Mesenteric fat pad (tissue), 1 donor: ENCODE results near the gene C6orf15. TPM values are rescaled to one million over a fixed set of nuclear protein-coding genes. Genes with fewer than 3 reads are reported as not detected.
A peak's percentile ranks its signal among the peaks of the same experiment; 100 is the strongest.

Source experiments
- DNase-seq: peaks from one replicate; pipeline ENCODE4 v3.0.0-alpha.2; 2020; ENCODE audit warnings: low spot score
- long read RNA-seq: library from polyadenylated mRNA; unstranded; transcript quantifications from one replicate; pipeline ENCODE4 v2.0.0, GENCODE V29; 2020
- total RNA-seq: library from RNA; stranded (reverse); fragmentation: NEBNext Ultra II Directional; extraction: Animal tissue kit (Norgen Biotek cat#: 25700); gene quantifications from one replicate; pipeline ENCODE4 v1.2.1, GENCODE V29; 2021
- donor health status: DM: yes; HTN: yes; CAD: no.

Gene C6orf15
- total RNA-seq = not detected
- long read RNA-seq = 0 reads

GRCh38 chr6:31112478-31112877 is at the start of gene C6orf15:
Gene C6orf15 (minus strand): TSS chr6:31112575. CDS start chr6:31112555, 20 bp downstream.
- no peak for DNase-seq

- DNase-seq = no peak
These were observed 49.1 kb upstream of the C6orf15 start for GRCh38 chr6:31161216-31162126.

- no peak for DNase-seq
These were observed 46.8 kb upstream of the C6orf15 start for GRCh38 chr6:31158863-31159855.

GRCh38 chr6:31158140-31158862 is 45.9 kb upstream of the C6orf15 start, which contains the start of gene TCF19:
Gene TCF19 (plus strand): TSS chr6:31158589. CDS start chr6:31159470, 881 bp downstream.
- DNase-seq = peak; percentile 99

- no peak for DNase-seq
These were observed 45.3 kb upstream of the C6orf15 start, which contains the start of gene CCHCR1 for GRCh38 chr6:31157513-31158139. Gene CCHCR1 (minus strand): TSS chr6:31157802. CDS start chr6:31157600, 202 bp downstream.

GRCh38 chr6:31156641-31157040 is 44.3 kb upstream of the C6orf15 start:
- no peak for DNase-seq

- no peak for DNase-seq
These were observed 42.1 kb upstream of the C6orf15 start for GRCh38 chr6:31154436-31154835.

GRCh38 chr6:31152781-31153180 is 40.4 kb upstream of the C6orf15 start:
- no peak for DNase-seq

GRCh38 chr6:31149827-31150447 is 37.6 kb upstream of the C6orf15 start:
- DNase-seq = no peak

GRCh38 chr6:31145386-31145785 is 33.0 kb upstream of the C6orf15 start:
- DNase-seq = no peak

GRCh38 chr6:31144970-31145340 is 32.6 kb upstream of the C6orf15 start:
- DNase-seq = no peak

- DNase-seq = no peak
These were observed 32.1 kb upstream of the C6orf15 start for GRCh38 chr6:31144296-31144969.

- no peak for DNase-seq
These were observed 30.8 kb upstream of the C6orf15 start for GRCh38 chr6:31143148-31143547.

GRCh38 chr6:31142361-31142761 is 30.0 kb upstream of the C6orf15 start:
- DNase-seq = no peak

GRCh38 chr6:31140643-31141042 is 28.3 kb upstream of the C6orf15 start:
- no peak for DNase-seq

- DNase-seq = no peak
These were observed 27.2 kb upstream of the C6orf15 start for GRCh38 chr6:31139599-31139998.

GRCh38 chr6:31138982-31139381 is 26.6 kb upstream of the C6orf15 start, which contains the start of gene PSORS1C2:
Gene PSORS1C2 (minus strand): TSS chr6:31139066. CDS start chr6:31139026, 40 bp downstream.
- DNase-seq = no peak

GRCh38 chr6:31135710-31136109 is 23.3 kb upstream of the C6orf15 start:
- no peak for DNase-seq

- no peak for DNase-seq
These were observed 20.4 kb upstream of the C6orf15 start for GRCh38 chr6:31132806-31133205.
